CD4-positive, alpha-beta T cell treated with Interleukin-17A for 1 hour (primary cell): ENCODE results near the gene RHBDF2.

Source experiments
- DNase-seq: peaks from one replicate; pipeline ENCODE4 v3.0.0-alpha.2; 2020

RHBDF2 gene

GRCh38 chr17:76477576-76477975, 23.6 kb downstream of the RHBDF2 start:
- no peak for DNase-seq

GRCh38 chr17:76476736-76477135, 24.5 kb downstream of the RHBDF2 start:
- DNase-seq = no peak

- no peak for DNase-seq
Observed at GRCh38 chr17:76475302-76475701, 25.9 kb downstream of the RHBDF2 start.

- no peak for DNase-seq
Observed at GRCh38 chr17:76474894-76475293, 26.3 kb downstream of the RHBDF2 start.

- DNase-seq = no peak
Observed at GRCh38 chr17:76474238-76474637, 27.0 kb downstream of the RHBDF2 start.

GRCh38 chr17:76473541-76473985, 27.7 kb downstream of the RHBDF2 start:
- DNase-seq = no peak

GRCh38 chr17:76472726-76473125, 28.5 kb downstream of the RHBDF2 start:
- DNase-seq = no peak

- no peak for DNase-seq
Observed at GRCh38 chr17:76472258-76472645, 29.0 kb downstream of the RHBDF2 start.

- no peak for DNase-seq
Observed at GRCh38 chr17:76471498-76472257, 29.5 kb downstream of the RHBDF2 start.

GRCh38 chr17:76469991-76470739, 31.1 kb downstream of the RHBDF2 start:
- DNase-seq = no peak

- DNase-seq = no peak
Observed at GRCh38 chr17:76469076-76469990, 31.9 kb downstream of the RHBDF2 start.

GRCh38 chr17:76468634-76469010, 32.6 kb downstream of the RHBDF2 start:
- no peak for DNase-seq

GRCh38 chr17:76467809-76468633, 33.2 kb downstream of the RHBDF2 start:
- DNase-seq = no peak

GRCh38 chr17:76467366-76467765, 33.9 kb downstream of the RHBDF2 start, which contains the start of gene AANAT:
TSS of gene AANAT (plus strand) at chr17:76467603. CDS start at chr17:76468747, 1,144 bp downstream.
- no peak for DNase-seq

- no peak for DNase-seq
Observed at GRCh38 chr17:76466775-76467130, 34.5 kb downstream of the RHBDF2 start.

GRCh38 chr17:76462556-76463290, 38.5 kb downstream of the RHBDF2 start:
- no peak for DNase-seq

GRCh38 chr17:76461765-76462555, 39.3 kb downstream of the RHBDF2 start:
- DNase-seq = no peak

GRCh38 chr17:76459674-76460073, 41.5 kb downstream of the RHBDF2 start:
- DNase-seq = no peak

- DNase-seq = no peak
Observed at GRCh38 chr17:76458580-76459490, 42.4 kb downstream of the RHBDF2 start.

GRCh38 chr17:76453431-76453743, 47.8 kb downstream of the RHBDF2 start:
- no peak for DNase-seq
